Right ventricle myocardium superior (tissue), 1 donor: ENCODE measurements around the gene MYO3B. TPM values are rescaled to one million over a fixed set of nuclear protein-coding genes. Genes with fewer than 3 reads are reported as not detected.
A peak's percentile ranks its signal among the peaks of the same experiment; 100 is the strongest.

ENCODE experiments used
- ATAC-seq: fragments of 200-7000 bp; cut with Tn5 transposase; one replicate; pipeline ENCODE4 v1.9.1; 2020; ENCODE audit warnings: mild to moderate bottlenecking; ENCODE audit not compliant: poor library complexity
- DNase-seq: peaks from one replicate; pipeline ENCODE4 v3.0.0-alpha.2; 2020
- intact Hi-C: fragments of 100-400 bp; cut with DNase I; formaldehyde crosslinking; loops from one replicate; pipeline ENCODE4 v1.11.2; 2022
- total RNA-seq: library from RNA; stranded (reverse); fragmentation: NEBNext Ultra II Directional; extraction: Animal tissue kit (Norgen Biotek cat#: 25700); gene quantifications from one replicate; pipeline ENCODE4 v1.2.1, GENCODE V29; 2021
- donor health status: DM: no; HTN: yes; CAD: no; lungs with severe emphysema.

The MYO3B gene
- total RNA-seq, 1 donor from 2014 or later, result not detected

DNA sequence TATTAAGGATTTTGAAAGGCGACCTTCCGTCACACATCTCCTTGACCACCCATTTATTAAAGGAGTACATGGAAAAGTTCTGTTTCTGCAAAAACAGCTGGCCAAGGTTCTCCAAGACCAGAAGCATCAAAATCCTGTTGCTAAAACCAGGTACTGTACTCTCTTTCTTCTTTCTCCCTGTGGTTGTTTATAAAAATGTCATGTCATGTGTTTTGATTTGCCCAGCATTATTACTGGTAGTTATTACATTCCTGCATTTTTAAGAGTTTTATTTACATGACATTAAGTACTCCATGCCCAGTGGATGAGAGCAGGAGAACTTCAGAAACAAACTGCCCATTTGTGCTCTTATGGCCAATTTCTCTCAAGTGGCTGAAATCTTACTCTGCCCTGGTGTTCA lies 191.3 kb downstream of the MYO3B start:
- intact Hi-C loops, result no loop called here
- no peak for ATAC-seq

DNA sequence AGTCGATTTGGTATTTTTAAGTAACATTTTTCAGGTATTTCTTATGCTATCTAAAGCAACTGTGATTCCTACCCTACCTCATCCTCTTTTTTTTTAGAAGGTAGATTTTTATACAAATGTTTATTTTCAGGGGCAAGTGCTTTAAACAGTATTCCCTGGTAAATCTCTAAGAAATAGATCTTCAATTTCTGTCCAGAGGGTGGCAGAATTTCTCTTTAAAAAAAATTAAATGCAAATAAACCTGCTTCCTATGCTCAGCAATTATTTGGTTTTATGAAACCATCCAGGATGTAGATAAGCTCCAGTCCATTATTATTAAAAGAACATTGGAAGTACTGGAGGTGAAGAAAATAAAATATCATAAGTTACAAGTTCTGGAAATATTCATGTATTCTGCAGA lies 191.9 kb downstream of the MYO3B start:
- ATAC-seq, result no peak
- no peak for DNase-seq
- intact Hi-C loops, result loop anchor here (5.0 kb wide), 1 partner anchor 442 kb away; no protein-coding TSS in a partner anchor

More for the DNA sequence above, 191.3 kb downstream of the MYO3B start:
- DNase-seq, result no peak

DNA sequence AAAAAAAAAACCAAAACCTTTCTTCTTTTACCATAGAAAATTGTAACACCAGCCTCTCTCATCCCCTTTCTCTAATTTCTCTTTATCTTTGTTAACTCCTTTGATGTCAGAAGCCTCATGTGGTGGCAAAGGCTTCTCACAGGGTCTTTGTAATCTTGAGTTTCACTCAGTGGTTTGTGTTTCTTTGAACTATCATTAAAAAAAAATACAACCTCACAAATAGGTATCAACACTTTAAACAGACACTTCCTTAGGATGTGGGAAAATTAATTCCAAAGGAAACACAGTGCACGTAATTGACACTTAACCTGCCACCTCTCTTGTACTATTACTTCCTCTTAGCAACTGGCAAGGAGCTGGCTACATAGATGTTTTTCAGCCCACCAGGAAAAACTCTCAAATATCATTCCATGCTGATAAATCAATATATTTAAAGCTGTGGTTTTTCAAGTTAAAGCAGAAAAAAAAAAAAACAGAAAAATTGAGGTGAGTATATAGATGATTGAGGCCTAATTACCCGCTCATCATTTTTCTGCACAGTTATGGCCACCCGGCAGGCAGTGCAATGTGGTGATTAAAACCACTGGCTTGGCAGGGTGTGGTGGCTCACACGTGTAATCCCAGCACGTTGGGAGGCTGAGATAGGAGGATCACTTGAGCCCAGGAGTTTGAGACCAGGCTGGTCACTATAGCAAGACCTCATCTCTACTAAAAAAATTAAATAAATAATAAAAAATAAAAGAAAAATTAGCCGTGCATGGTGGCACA lies 193.5 kb downstream of the MYO3B start:
- no peak for ATAC-seq
- intact Hi-C loops, result loop anchor here (5.0 kb wide), 1 partner anchor 441 kb away; no protein-coding TSS in a partner anchor
- no peak for DNase-seq

DNA sequence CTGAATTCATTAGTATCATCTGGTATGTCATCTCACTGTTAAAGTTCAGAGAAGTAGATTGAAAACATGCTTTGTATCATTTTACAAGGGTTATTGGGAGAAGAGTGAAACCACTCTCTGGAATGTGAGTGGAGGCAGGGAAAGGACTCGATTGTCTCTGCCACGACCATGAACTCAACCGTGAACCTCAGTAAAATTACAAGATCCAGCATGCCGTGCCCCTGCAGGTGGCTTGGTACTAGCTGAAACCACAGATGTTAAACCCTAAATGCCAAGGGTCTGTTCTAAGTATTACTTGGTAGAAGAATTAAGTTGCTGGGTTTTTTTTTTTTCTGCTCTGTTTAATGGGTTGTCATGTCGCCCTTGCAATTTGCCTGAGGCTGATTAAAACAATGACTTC lies 197.2 kb downstream of the MYO3B start:
- DNase-seq, result no peak
- intact Hi-C loops, result no loop called here

DNA sequence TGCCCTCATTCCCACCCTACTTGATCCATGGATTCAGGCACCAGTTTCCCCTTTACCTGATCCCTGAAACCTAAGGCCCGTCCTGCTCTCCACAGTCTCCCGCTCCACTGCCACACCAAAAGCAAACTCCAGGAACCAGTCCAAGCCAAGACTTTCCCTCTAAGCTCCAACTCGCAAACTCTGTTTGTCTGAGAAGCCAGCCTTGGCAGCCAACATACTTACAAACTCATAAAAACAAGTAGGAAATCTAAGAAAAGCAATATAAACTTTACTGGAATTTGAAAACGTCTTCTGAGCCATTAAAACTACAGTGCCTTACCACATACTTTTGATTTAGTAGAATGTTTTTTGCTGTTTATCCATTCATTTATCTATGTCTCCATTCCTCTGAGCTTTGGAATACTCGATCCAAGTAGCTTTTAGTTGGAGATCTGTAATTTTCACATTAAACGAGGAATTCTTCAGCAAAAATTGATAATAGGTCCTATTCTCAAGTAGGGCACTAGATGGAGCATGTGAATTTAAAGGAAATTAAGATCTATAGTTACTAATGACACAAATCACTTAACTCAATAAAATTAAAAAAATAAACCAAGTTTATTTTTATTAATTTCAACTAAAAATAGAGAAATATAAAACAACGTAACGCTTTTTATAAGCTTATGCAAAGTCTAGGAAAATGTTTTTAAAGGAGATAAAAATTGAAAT lies 199.7 kb downstream of the MYO3B start:
- ATAC-seq, result no peak
- no peak for DNase-seq

More for the DNA sequence above, 197.2 kb downstream of the MYO3B start:
- no peak for ATAC-seq

DNA sequence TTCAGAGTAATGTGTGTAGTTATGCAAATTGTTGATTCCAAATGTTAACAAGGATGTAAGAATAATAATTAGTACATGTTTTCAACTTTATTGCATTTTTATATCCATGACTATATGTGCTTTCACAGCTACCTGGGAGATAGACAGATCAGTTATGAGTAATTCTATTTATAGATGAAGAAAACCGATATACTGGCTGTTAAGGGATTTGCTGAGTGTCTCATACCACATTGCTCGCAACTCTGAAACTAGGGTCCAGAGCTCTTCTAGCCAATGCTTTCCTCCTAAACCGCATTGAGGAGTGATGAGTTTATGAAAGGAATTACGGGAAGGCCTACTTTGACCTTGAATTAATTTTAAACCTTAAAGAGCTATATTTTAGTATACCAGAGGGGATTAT lies 202.3 kb downstream of the MYO3B start:
- no peak for DNase-seq
- ATAC-seq, result no peak
- intact Hi-C loops, result no loop called here

More for the DNA sequence above, 199.7 kb downstream of the MYO3B start:
- intact Hi-C loops, result no loop called here

DNA sequence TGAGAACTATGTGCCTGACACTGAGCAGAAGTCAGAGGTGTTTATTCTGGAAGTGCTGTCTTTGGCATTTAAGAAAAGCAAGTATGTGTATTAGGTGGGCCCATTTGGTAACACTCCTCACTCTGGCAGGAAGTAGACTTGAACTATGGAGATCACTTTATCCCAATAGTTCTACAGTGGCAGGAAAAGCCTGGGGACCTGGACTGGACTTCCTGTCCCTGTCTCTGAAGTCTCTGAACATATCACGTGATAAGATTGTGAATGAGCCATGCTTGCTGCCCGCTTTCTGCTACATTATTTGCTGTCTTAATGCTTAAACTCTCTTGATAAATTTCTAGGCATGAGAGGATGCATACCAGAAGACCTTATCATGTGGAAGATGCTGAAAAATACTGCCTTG lies 203.7 kb downstream of the MYO3B start:
- ATAC-seq, result no peak
- no peak for DNase-seq
- intact Hi-C loops, result no loop called here

DNA sequence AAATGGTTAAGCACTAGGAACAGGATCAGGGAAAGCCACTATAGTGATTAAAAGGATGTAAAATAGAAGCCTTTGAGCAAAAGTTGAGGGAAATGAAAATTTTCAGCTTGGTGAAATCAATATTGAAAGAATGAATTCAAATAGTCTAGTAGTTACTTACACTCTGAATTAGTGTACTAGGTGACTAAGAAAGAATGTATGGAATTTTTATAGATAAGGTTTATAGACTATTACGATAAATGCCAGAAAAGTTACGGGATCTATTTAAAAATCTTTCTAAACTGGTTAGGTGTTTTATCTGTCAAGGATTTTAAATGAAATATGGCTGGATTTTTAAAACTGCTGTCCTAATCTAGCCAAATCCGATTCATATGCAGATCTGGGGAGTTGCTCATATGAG lies 208.6 kb downstream of the MYO3B start:
- ATAC-seq (no peak), DNase-seq (no peak)
- intact Hi-C loops, result no loop called here

DNA sequence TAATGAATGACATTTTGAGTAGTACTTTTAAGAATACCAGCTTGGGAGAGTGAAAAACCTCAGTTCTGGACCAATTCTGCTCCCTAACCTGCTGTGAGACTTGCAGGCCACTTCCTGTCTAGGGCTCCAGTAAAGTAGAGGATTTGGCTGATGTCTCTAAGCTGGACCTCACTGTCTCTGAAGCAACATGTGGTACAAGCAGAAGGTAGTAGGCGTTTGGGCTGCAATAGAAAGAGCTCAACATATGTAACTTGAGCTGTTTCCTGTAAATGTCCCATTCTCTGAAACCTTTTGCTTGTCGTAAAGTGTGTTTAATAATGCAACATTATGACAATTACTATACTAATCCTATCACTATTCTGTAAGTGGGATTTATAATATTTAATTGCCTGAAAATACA lies 213.1 kb downstream of the MYO3B start:
- intact Hi-C loops, result no loop called here
- ATAC-seq, result no peak
- DNase-seq, result no peak

DNA sequence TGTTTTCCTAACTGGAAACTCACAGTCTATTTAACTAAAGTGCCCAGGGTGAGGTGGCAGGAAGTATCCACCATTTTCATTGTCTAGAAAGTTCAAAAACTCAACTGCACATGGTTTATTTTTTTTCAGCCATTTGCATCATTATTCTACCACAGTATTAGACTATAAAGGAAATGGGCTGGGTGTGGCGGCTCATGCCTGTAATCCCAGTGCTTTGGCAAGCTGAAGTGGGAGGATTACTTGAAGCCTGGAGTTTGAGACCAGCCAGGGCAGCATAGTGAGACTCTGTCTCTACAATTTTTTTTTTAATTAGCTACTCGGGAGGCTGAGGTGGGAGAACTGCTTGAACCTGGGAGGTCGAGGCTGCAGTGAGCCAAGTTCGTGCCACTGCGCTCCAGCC lies 213.8 kb downstream of the MYO3B start:
- intact Hi-C loops, result no loop called here
- ATAC-seq (no peak), DNase-seq (no peak)

DNA sequence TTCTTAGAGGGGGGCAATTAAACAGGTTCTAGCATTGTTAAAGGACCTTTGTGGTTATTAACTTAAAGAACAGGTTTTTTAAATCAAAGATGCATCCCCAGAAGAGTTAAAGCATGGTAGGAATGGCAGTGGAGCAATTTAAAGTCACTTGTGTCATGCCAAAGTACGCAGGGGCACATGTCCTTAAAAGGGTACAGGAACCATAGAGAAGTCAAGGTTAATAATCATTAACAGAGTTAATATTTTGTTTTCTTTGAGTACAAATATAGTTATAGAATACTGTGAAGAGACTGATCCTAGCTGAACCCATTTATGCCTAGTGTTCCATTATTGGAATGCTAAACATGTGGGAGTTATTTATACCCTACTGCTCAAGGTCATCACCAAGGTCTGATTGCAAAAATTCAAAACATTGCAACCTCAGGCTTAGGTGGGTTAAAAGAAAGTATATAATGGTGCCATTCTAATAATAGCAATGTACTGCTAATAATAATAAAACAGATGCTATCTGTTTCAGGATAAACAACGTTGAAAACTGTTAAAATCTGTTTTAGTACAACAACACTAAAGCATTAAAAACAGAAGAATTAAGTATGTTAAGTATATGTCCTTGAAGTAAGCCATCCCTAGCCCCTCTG lies 216.0 kb downstream of the MYO3B start:
- intact Hi-C loops, result no loop called here
- ATAC-seq, result no peak
- DNase-seq, result no peak

DNA sequence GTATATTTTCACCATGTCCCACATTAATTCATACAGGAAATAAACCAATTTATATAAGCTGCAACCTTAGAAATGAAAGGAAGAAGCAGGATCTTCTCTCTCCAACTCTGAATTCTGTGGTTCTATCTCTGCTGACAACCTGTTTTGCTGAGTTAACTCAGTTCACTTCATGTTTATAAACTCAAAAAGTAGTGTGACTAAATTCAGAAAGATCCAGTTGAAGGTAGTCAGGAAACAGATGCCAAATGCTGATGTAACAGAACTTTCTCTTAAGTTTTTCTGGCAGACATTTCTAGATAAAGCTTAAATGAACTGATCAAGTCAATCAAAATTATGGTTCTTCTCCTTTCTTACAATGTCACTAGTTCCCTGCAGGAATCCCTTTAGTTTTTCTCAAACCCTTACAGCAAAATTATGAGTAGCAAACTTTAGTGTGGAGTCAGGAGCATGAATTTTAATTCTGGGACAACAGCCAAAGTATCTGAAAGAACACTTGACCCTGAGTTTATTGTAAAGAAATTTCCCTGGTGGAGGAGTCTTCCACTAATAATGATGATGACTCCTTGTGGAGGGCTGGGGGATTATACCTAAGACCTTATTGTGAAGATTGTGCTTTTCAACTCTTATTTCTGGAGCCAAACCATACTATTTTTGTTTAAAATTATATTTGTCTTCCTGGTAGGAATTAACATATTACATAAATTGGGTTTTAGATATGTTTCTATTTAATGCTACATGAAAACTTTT lies 216.9 kb downstream of the MYO3B start:
- intact Hi-C loops, result no loop called here
- DNase-seq (no peak), ATAC-seq (no peak)

DNA sequence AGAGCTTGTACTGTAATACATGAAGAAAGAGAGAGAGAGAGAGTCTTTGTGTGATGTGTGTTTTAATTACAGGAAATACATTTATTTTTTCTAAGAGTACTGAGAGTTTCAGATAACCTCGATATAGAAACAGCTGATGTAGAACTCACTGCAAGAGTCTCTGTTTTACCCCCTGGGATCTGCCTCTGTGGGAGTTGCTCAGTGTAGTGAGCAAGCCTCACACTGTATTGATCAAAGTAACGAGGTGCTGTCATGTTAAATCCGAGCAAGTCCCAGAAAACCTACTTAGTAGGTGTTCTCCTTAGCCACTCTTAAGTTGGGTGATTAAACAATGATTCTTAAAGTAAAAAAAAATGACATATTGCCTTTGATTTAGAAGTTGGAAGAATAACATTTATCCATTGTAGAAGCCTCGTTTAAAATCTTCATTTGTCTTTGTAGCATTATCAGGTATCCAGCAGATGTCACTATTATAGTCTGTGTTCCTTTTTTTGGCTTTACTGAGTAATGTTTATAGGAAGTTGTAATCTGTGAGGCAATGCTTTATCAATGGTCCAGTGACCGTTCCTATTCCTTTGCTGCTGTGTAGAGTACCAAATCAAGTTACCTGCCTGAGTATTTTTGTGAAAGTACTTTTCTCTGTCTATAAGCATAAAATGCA lies 219.0 kb downstream of the MYO3B start:
- no peak for ATAC-seq
- DNase-seq, result no peak
- intact Hi-C loops, result no loop called here

DNA sequence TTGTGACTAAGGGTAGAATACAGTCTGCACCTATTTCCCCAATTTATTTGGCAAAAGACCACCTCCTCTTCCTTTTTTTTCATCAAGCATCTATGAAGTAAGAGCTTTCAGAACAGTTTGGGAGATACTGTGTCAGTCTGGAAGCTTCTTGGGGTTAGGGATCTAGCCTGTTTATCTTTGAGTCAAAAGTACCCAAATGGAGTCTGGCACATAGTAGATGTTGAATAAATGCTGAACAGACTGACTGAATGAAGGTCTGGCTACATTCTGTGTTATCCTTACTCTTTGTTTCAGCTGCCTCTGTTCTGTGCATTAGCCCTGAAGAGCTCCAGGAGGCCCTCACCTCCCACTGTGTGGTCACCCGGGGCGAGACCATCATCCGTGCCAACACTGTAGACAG lies 223.2 kb downstream of the MYO3B start:
- ATAC-seq (no peak), DNase-seq (no peak)
- intact Hi-C loops, result no loop called here

DNA sequence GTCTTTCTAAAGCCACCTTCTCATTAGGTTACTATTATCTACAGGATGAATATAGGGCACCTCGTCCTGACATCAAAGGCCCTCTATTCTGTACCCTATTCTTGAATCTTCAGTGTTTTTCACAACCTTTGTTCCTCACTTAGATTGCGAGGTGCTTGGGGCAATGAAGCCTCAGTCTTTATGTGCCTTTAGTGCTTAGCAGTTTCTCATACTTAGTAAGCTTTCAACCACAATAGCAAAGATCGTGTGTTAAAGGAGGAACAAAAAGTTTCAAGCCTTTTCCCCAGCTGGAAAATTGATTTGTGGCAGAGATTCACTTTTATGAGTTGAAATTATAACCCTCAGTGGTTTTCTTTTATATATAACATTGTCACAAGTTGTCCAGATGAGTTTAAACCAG lies 226.9 kb downstream of the MYO3B start:
- intact Hi-C loops, result no loop called here
- DNase-seq (no peak), ATAC-seq (no peak)

DNA sequence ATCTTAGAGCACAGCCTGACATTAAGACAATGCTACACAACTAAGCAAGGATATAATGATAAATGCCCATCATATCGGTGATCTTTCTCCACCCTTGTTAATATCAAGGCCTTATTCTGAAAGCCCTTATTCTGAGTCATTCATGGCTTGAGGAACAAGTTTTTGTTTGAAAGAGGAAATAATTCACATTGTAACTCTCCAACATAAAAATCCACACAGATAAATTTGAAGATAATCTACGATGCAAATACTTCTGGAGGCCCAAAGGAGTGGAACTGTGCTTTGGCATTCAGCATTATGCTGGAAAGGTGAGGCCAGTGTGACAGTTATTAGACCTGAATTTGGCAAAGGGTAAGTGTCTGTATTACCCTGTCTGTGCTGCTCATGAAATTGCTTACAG lies 227.4 kb downstream of the MYO3B start:
- ATAC-seq (no peak), DNase-seq (no peak)
- intact Hi-C loops, result no loop called here

DNA sequence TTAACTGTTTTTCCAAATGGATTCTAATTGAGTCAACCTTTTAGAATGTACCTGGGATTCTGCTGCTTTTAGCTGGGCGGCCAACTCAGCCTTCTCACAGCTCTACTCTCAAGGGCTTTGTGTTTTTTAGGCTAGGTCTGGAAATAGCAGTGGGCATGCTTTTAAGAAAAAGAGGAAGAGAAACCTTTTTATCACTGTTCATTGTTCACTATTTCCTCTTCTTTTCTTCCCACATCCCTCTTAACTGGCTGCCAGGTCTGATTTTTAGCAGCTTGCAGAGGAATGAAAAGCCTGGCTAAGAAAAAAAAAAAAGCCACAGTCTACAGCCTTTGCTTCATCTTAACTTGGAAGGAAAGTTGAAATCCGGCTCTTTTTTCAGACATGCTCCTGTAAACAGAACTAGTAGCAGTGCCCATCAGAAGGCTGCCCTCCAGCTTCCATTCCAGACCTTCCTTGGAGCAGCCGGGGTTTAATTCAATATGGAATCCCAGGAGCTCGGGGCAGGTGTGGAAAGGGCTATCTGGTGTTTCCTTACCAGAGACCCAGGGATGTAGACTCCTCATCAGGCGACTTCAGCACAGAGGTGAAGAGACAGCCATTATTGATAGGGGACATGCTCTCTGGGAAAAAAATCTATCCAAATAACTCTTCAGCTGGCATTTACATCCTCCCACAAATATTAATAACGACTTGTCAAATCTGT lies 230.7 kb downstream of the MYO3B start:
- ATAC-seq, result no peak
- intact Hi-C loops, result no loop called here

DNA sequence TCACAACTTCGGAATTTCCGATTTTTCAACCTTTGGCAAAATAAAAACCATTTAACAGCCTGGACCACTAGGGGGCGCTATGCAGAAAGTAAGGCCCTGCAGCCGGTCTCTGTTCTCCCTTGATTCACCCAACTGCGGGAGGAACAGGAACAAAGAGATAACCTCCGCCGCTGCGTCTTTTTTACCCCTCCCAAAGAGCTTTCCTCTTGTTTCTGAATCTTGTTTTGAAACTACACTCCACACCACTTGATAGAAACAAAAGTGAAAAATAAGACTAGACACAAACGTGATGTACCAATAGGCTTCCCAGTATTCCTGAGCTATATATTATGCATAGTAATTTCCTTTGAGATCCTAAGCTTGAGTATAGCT lies 231.2 kb downstream of the MYO3B start:
- ATAC-seq (peak; percentile 61), DNase-seq (peak; percentile 65)
- intact Hi-C loops, result no loop called here

More for the DNA sequence above, 230.7 kb downstream of the MYO3B start:
- DNase-seq, result no peak
